Nephron (organoid): ENCODE data around the gene ILF2.

Experiments used
- H3K27ac Mint-ChIP-seq, 3 experiments: 2 replicates each; pipeline ENCODE4 v1.8.0; 2020; ENCODE audit warnings: mixed read lengths in 3 of 3, mild to moderate bottlenecking in 2 of 3, moderate library complexity in 1 of 3
- H3K27me3 Mint-ChIP-seq: 2 replicates; pipeline ENCODE4 v1.8.0; 2021; ENCODE audit warnings: low read depth, mild to moderate bottlenecking, moderate library complexity, mixed read lengths
- H3K36me3 Mint-ChIP-seq: 2 replicates; pipeline ENCODE4 v1.8.0; 2020; ENCODE audit warnings: low read depth, mixed read lengths
- H3K4me1 Mint-ChIP-seq: 2 replicates; pipeline ENCODE4 v1.8.0; 2020; ENCODE audit warnings: mixed read lengths
- H3K4me3 Mint-ChIP-seq, 3 experiments: 2 replicates each; pipeline ENCODE4 v1.8.0; 2020; ENCODE audit warnings: mild to moderate bottlenecking in 3 of 3, mixed read lengths in 3 of 3, moderate library complexity in 2 of 3
- H3K9me3 Mint-ChIP-seq: 2 replicates; pipeline ENCODE4 v1.8.0; 2020; ENCODE audit warnings: mixed read lengths
- TF ChIP-seq, protein P1 (sequence below), 3 experiments: fragments of 200-600 bp; sonication (generic); IDR thresholded peaks; one replicate each; pipeline ENCODE4 v1.5.0; 2021; ENCODE audit warnings: antibody characterized with exemption in 3 of 3; ENCODE audit not compliant: unreplicated experiment in 3 of 3

ILF2 gene

DNA sequence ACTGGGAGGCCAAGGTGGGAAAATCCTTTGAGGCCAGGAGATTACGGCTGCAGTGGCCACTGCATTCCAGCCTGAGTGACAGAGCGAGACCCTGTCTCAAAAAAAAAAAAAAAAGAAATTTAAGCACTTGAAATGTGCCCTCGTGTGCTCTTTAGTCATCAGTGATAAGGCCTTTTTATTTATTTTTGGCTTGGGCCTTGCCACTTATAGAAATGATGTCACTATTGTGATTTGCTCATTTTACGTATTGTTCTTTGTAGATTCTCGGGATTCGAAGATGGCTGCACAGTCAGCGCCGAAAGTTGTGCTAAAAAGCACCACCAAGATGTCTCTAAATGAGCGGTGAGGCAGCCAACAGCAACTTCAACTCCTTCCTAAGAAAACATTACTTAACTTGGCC lies 34.5 kb downstream of the ILF2 start:
- peak overlapping the region; percentile 46 to 88 (median 62) for H3K27ac Mint-ChIP-seq
- H3K4me1 Mint-ChIP-seq, result peaks cover 42% of the 10 kb centered on the region
- TF ChIP-seq, protein P1, sequence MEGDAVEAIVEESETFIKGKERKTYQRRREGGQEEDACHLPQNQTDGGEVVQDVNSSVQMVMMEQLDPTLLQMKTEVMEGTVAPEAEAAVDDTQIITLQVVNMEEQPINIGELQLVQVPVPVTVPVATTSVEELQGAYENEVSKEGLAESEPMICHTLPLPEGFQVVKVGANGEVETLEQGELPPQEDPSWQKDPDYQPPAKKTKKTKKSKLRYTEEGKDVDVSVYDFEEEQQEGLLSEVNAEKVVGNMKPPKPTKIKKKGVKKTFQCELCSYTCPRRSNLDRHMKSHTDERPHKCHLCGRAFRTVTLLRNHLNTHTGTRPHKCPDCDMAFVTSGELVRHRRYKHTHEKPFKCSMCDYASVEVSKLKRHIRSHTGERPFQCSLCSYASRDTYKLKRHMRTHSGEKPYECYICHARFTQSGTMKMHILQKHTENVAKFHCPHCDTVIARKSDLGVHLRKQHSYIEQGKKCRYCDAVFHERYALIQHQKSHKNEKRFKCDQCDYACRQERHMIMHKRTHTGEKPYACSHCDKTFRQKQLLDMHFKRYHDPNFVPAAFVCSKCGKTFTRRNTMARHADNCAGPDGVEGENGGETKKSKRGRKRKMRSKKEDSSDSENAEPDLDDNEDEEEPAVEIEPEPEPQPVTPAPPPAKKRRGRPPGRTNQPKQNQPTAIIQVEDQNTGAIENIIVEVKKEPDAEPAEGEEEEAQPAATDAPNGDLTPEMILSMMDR (IDR thresholded peaks at IDR 0.05; ENCODE audit: unreplicated experiment in 3 of 3), result no peak
- no peaks in the 10 kb centered on the region for H3K27me3 Mint-ChIP-seq
- peaks cover 59% of the 10 kb centered on the region for H3K36me3 Mint-ChIP-seq
- H3K9me3 Mint-ChIP-seq, result no peaks in the 10 kb centered on the region
- H3K4me3 Mint-ChIP-seq, result peak overlapping the region; percentile 59 to 85 (median 80)

- peak overlapping the region; percentile 59 to 85 (median 80) for H3K4me3 Mint-ChIP-seq
- TF ChIP-seq, protein P1 (IDR thresholded peaks at IDR 0.05; ENCODE audit: unreplicated experiment in 3 of 3), result no peak
- H3K36me3 Mint-ChIP-seq, result peaks cover 54% of the 10 kb centered on the region
- H3K9me3 Mint-ChIP-seq, result no peaks in the 10 kb centered on the region
- H3K27me3 Mint-ChIP-seq, result no peaks in the 10 kb centered on the region
- peaks cover 44% of the 10 kb centered on the region for H3K4me1 Mint-ChIP-seq
- peak overlapping the region; percentile 25 to 63 (median 62) for H3K27ac Mint-ChIP-seq
Measured at GRCh38 chr1:153635872-153636271, 34.9 kb downstream of the ILF2 start.

DNA sequence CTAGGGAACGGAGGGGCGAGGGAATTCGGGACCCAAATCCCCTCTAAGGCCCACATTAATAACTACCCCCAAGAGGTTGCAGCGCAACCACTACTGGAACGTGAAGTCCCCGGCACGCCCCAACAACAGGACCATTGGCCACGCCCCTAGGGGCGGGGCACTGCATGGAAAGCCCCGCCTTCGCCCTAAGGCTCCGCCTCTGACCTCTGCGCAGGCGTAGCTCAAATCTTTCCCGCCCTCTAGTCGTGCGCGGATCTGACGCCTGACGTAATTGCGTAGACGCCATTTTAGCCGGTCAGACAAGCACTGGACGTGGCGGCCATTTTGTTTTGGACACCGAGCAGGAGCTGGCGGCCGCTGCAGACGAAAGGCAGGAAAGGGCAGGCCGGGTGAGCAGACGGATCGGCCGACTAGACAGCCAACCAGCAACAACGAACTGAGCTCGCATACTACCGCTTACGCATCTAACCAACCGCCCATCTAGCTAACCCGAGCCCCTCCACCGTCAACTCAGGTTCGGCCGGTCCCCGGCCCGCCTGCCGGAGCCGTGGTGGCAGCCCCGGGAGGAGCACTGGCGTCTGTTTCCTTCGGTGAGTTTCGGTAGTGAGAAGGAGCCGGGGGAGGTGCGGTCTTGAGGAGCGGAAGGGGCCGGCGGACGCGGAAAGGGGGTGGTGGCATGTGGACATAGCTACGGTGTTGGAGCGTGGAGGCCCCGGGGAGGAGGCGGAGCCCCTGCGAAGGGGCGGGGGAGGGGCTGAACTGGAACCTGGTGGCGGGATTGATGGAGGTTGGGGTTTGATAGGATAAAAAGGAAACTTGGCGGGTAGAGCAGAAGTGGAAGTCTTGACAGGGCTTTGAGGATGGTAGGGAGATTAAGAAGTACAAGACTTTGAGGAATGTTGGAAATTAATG lies 36.8 kb downstream of the ILF2 start, which contains the start of gene CHTOP:
Gene CHTOP (plus strand): TSS at position 313 of the 912 bp plus-strand sequence. CDS start 2,523 bp downstream, outside the sequence.
- Mint-ChIP-seq H3K27me3 (no peaks in the 10 kb centered on the region), H3K36me3 (peaks cover 45% of the 10 kb centered on the region), H3K9me3 (no peaks in the 10 kb centered on the region), H3K27ac (peak within 1 kb of the TSS; percentile 99 to 100 (median 100)), H3K4me3 (peak within 1 kb of the TSS; percentile 94 to 100 (median 98)), H3K4me1 (peaks cover 62% of the 10 kb centered on the region)
- TF ChIP-seq, protein P1 (IDR thresholded peaks at IDR 0.05; ENCODE audit: unreplicated experiment in 3 of 3), result no peak

DNA sequence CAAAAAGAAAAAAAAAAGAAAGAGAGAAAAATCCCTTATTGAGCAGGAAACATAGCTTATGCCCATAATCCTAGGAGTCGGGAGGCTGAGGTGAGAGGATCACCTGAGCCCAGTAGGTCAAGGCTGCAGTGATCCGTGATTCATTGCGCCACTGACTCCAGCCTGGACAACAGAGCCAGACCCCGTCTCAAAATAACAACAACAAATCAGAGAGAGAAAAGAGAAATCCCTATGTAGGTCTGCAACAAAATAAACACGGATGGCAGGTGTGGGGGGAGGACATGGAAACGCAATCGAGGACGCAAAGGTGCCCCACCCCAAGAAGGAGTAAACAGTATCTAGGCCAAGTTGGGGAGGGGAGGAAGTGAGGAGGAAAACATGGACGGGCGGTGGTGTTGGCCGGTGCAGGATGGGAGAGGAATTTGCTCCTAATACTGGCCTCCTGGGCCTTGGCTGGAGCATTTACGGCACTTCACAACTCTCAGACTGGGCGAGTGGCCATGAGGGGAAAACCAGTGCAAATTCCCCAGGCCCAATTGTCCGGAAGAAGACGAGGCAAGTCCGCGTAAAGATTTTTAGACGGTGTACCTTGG lies 37.5 kb downstream of the ILF2 start:
- Mint-ChIP-seq H3K27me3 (no peaks in the 10 kb centered on the region), H3K4me1 (peaks cover 66% of the 10 kb centered on the region), H3K9me3 (no peaks in the 10 kb centered on the region), H3K4me3 (peak overlapping the region; percentile 94 to 100 (median 98)), H3K36me3 (peaks cover 38% of the 10 kb centered on the region), H3K27ac (peak overlapping the region; percentile 99 to 100 (median 100))
- TF ChIP-seq, protein P1 (IDR thresholded peaks at IDR 0.05; ENCODE audit: unreplicated experiment in 3 of 3), result no peak

- peaks cover 21% of the 10 kb centered on the region for H3K36me3 Mint-ChIP-seq
- H3K9me3 Mint-ChIP-seq, result no peaks in the 10 kb centered on the region
- TF ChIP-seq, protein P1 (IDR thresholded peaks at IDR 0.05; ENCODE audit: unreplicated experiment in 3 of 3), result no peak
- peaks cover 66% of the 10 kb centered on the region for H3K4me1 Mint-ChIP-seq
- no peaks in the 10 kb centered on the region for H3K27me3 Mint-ChIP-seq
- H3K4me3 Mint-ChIP-seq, result peak overlapping the region in 1 of 3 experiments; percentile 66
- H3K27ac Mint-ChIP-seq, result peak overlapping the region; percentile 34 to 99 (median 74)
Measured at GRCh38 chr1:153631047-153632022, 39.5 kb downstream of the ILF2 start.
